K562 (cell line): ENCODE measurements around the gene ENKUR. TPM values are rescaled to one million over a fixed set of nuclear protein-coding genes. Genes with fewer than 3 reads are reported as not detected.

Experiments
- BCLAF1 ChIP-seq, 2 experiments: fragments of 450-650 bp in 1 of 2; IDR thresholded peaks; 2 replicates each; pipeline ENCODE4 v1.6.1; 2011 to 2017; ENCODE audit warnings: low read depth in 2 of 2, antibody characterized with exemption in 1 of 2, borderline replicate concordance in 1 of 2, low read length in 1 of 2, mild to moderate bottlenecking in 1 of 2, mixed read lengths in 1 of 2; ENCODE audit not compliant: control insufficient read depth in 1 of 2
- DMBX1 ChIP-seq: fragments of 250-450 bp; sonication (Bioruptor Pico); IDR thresholded peaks from 2 replicates; pipeline ENCODE4 v1.8.0; 2022; ENCODE audit warnings: inconsistent platforms, mild to moderate bottlenecking, moderate library complexity, borderline replicate concordance
- LEF1 ChIP-seq: fragments of 450-650 bp; IDR thresholded peaks from 2 replicates; pipeline ENCODE4 v1.6.1; 2016; ENCODE audit warnings: mild to moderate bottlenecking
- NFE2L1 ChIP-seq: fragments of 450-650 bp; IDR thresholded peaks from 2 replicates; pipeline ENCODE4 v1.6.1; 2016; ENCODE audit warnings: missing genetic modification characterization, low read depth, mild to moderate bottlenecking, missing compliant biosample characterization, moderate library complexity, borderline replicate concordance
- PREB ChIP-seq: sonication (generic); formaldehyde crosslinking; IDR thresholded peaks from 2 replicates; pipeline ENCODE4 v1.8.1; 2023; ENCODE audit warnings: mild to moderate bottlenecking, missing genetic modification reagents
- RBBP5 ChIP-seq: fragments of 200-600 bp; sonication (generic); IDR thresholded peaks from 2 replicates; pipeline ENCODE4 v1.6.1; 2012; ENCODE audit warnings: borderline replicate concordance, mild to moderate bottlenecking, low read length, control low read depth, inconsistent platforms; ENCODE audit not compliant: insufficient read depth, poor library complexity, severe bottlenecking
- SFPQ ChIP-seq: fragments of 200-400 bp; formaldehyde crosslinking; IDR thresholded peaks from 2 replicates; pipeline ENCODE4 v1.6.1; 2017; ENCODE audit warnings: mild to moderate bottlenecking, low read depth, low read length, moderate library complexity
- ZBTB7A ChIP-seq: IDR thresholded peaks from 2 replicates; pipeline ENCODE4 v1.6.1; 2011; ENCODE audit warnings: low read depth, mild to moderate bottlenecking, low read length, moderate library complexity, borderline replicate concordance; ENCODE audit not compliant: control insufficient read depth
- ZKSCAN1 ChIP-seq: fragments of 150-350 bp; IDR thresholded peaks from 2 replicates; pipeline ENCODE4 v1.6.1; 2016; ENCODE audit warnings: low read depth, low read length
- ZNF407 ChIP-seq: fragments of 450-650 bp; IDR thresholded peaks from 2 replicates; pipeline ENCODE4 v1.6.1; 2016; ENCODE audit warnings: low read depth
- ZNF511 ChIP-seq: sonication (generic); formaldehyde crosslinking; IDR thresholded peaks from 2 replicates; pipeline ENCODE4 v1.8.0; 2022; ENCODE audit warnings: mild to moderate bottlenecking, missing genetic modification reagents
- polyA plus RNA-seq, 8 experiments: library from polyadenylated mRNA; depleted of rRNA in 4 of 8; stranded (reverse) in 5 of 8; unstranded in 3 of 8; fragments of >200 nt; fragmentation: Nextera tagmentation in 2 of 8; fragmentation: Illumina TruSeq in 1 of 8; extraction: Ambion mirVana in 2 of 8; extraction: Trizol in 1 of 8; gene quantifications; 2 replicates each; pipeline versions ENCODE4 v1.2.1 to v1.2.3, GENCODE V29; 2011 to 2014; ENCODE audit warnings: inconsistent platforms in 1 of 8, missing spikeins in 1 of 8
- total RNA-seq, 7 experiments: library from RNA; depleted of rRNA in 6 of 7; stranded (reverse); fragments of >200 nt in 6 of 7; fragmentation: Illumina TruSeq in 2 of 7; extraction: Trizol in 2 of 7; gene quantifications; 2 replicates each; pipeline versions ENCODE4 v1.2.1 to v1.2.3, GENCODE V29; 2011 to 2021; ENCODE audit warnings: low replicate concordance in 1 of 7

ENKUR gene
- total and polyA plus RNA-seq, 9 of the 15 experiments (the other 6 are each of a cell fraction or from before 2014, with no cell fraction given), result 0.06 to 0.46 (median 0.20) TPM

- TF ChIP-seq PREB (CRISPR knock-in tag), result no peak
- no peak for TF ChIP-seq LEF1
- TF ChIP-seq ZNF511 (CRISPR knock-in tag), result no peak
- no peak for TF ChIP-seq ZKSCAN1
- TF ChIP-seq NFE2L1 (tag), result no peak
- no peak for TF ChIP-seq RBBP5
- TF ChIP-seq DMBX1 (CRISPR knock-in tag), result 0 out of 2 replicates have a peak, but pooled peaks have one; percentile 18
- no peak for TF ChIP-seq ZNF407
- TF ChIP-seq ZBTB7A, result no peak
- TF ChIP-seq BCLAF1 (IDR thresholded peaks at IDR 0.05; ENCODE audit: borderline replicate concordance in 1 of 2, control insufficient read depth in 1 of 2, low read depth in 2 of 2, low read length in 1 of 2), result no peak
- no peak for TF ChIP-seq SFPQ
Measured at GRCh38 chr10:25059990-25060389, 44.0 kb upstream of the ENKUR start (continued).
